ENCODE results near the gene TRABD2A.

DNA sequence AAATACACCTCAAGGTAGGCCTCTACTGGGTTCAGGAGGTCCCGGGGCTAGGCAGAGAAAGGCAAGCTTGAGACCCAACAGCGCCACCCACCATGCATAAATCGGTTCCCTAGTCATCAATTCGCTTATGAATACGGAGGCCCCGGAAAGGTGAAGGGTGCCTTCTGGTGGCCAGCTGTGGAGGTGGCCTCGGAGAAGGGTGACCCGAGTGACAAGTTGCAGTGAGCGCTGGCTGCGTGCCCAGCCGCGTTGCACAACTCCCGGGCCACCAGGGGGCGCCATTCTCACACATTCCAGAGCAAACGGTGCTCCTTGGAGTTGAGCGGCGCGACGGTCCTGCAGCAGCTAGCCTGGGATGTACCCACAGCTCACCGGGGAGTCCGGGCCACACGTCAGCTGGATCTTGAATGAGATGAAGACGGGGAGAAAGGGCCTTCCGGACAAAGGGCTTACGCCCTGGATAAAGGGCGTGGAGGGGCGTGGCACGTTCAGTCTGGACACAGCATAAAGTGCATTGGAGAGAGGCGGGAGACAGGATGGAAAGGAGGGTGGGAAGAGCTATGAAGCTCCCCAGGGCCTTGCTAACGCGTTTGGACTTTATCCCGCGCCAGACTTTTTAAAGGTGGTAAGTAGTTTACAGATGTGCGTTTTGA, 45.0 kb upstream of the TRABD2A start:
- TF ChIP-seq CTCF (IDR thresholded peaks at IDR 0.05; ENCODE audit: low read depth, low read length) (peak; percentile 98), POLR2A (IDR thresholded peaks at IDR 0.05; ENCODE audit: extremely low read depth, insufficient read length) (no peak), MYC (IDR thresholded peaks at IDR 0.05; ENCODE audit: low read depth, low read length) (peak; percentile 88)
